Embryonic facial prominence (tissue), 1 donor: ENCODE data around the gene MYO18B.

Experiments used
- DNase-seq: peaks from one replicate; pipeline ENCODE4 v3.0.0-alpha.2; 2016; ENCODE audit errors: extremely low spot score

Gene MYO18B

GRCh38 chr22:25899566-25899965 lies 157.6 kb downstream of the MYO18B start:
- DNase-seq, result no peak

GRCh38 chr22:25900390-25900789 lies 158.4 kb downstream of the MYO18B start:
- no peak for DNase-seq

- no peak for DNase-seq
These were observed 158.9 kb downstream of the MYO18B start for GRCh38 chr22:25900880-25901279.

- DNase-seq, result no peak
These were observed 160.4 kb downstream of the MYO18B start for GRCh38 chr22:25902402-25902801.

- no peak for DNase-seq
These were observed 161.3 kb downstream of the MYO18B start for GRCh38 chr22:25903294-25903693.

GRCh38 chr22:25908212-25908611 lies 166.2 kb downstream of the MYO18B start:
- DNase-seq, result no peak

- DNase-seq, result no peak
These were observed 166.8 kb downstream of the MYO18B start for GRCh38 chr22:25908755-25909154.

- DNase-seq, result no peak
These were observed 167.8 kb downstream of the MYO18B start for GRCh38 chr22:25909614-25910387.

- DNase-seq, result no peak
These were observed 169.4 kb downstream of the MYO18B start for GRCh38 chr22:25911243-25911972.

- no peak for DNase-seq
These were observed 177.5 kb downstream of the MYO18B start for GRCh38 chr22:25919452-25919851.

GRCh38 chr22:25922141-25922540 lies 180.2 kb downstream of the MYO18B start:
- no peak for DNase-seq

- DNase-seq, result no peak
These were observed 181.9 kb downstream of the MYO18B start for GRCh38 chr22:25923914-25924313.

GRCh38 chr22:25928038-25928437 lies 186.1 kb downstream of the MYO18B start:
- DNase-seq, result no peak

GRCh38 chr22:25929321-25929878 lies 187.4 kb downstream of the MYO18B start:
- DNase-seq, result no peak

GRCh38 chr22:25930083-25930482 lies 188.1 kb downstream of the MYO18B start:
- no peak for DNase-seq

- DNase-seq, result no peak
These were observed 188.9 kb downstream of the MYO18B start for GRCh38 chr22:25930788-25931310.

- DNase-seq, result no peak
These were observed 191.3 kb downstream of the MYO18B start for GRCh38 chr22:25933158-25933788.

- no peak for DNase-seq
These were observed 193.5 kb downstream of the MYO18B start for GRCh38 chr22:25935266-25936058.

GRCh38 chr22:25938151-25938550 lies 196.2 kb downstream of the MYO18B start:
- DNase-seq, result no peak

GRCh38 chr22:25939384-25939783 lies 197.4 kb downstream of the MYO18B start:
- DNase-seq, result no peak

GRCh38 chr22:25940479-25940878 lies 198.5 kb downstream of the MYO18B start:
- no peak for DNase-seq
